ENCODE data around the gene DIPK1A. TPM values are rescaled to one million over a fixed set of nuclear protein-coding genes. Genes with fewer than 3 reads are reported as not detected.
A peak's percentile ranks its signal among the peaks of the same experiment; 100 is the strongest.

Gene DIPK1A
- total RNA-seq, 1 donor from 2014 or later: 3.6 TPM

- H3K27me3 ChIP-seq: no peaks in the 10 kb centered on the region
- Mint-ChIP-seq H3K36me3 (peaks cover 42% of the 10 kb centered on the region), H3K9me3 (no peaks in the 10 kb centered on the region), H3K4me3 (peak overlapping the region; percentile 60), H3K27ac (no peak overlapping the region), H3K27me3 (ENCODE audit: insufficient read depth, low read depth) (peaks cover 5% of the 10 kb centered on the region), H3K4me1 (peaks cover 29% of the 10 kb centered on the region)
- DNase-seq (ENCODE audit: low spot score): no peak
- peaks cover 48% of the 10 kb centered on the region for H3K36me3 ChIP-seq
- H3K4me2 ChIP-seq: peak overlapping the region; percentile 98
- no peaks in the 10 kb centered on the region for H3K9me3 ChIP-seq (ENCODE audit: low read depth)
- H3K4me1 ChIP-seq: peaks cover 21% of the 10 kb centered on the region
- no peak overlapping the region for H3K9ac ChIP-seq
- no peak overlapping the region for H3K27ac ChIP-seq
- H4K20me1 ChIP-seq (ENCODE audit: low read depth): peaks cover 74% of the 10 kb centered on the region
- H3K4me3 ChIP-seq: peak overlapping the region; percentile 88
- peaks cover 78% of the 10 kb centered on the region for H3K79me2 ChIP-seq (ENCODE audit: low read depth)
- H2AFZ ChIP-seq (replicated peaks): no peak overlapping the region
- H3F3A ChIP-seq (ENCODE audit: low read depth): peaks cover 55% of the 10 kb centered on the region
- TF ChIP-seq, protein P1, sequence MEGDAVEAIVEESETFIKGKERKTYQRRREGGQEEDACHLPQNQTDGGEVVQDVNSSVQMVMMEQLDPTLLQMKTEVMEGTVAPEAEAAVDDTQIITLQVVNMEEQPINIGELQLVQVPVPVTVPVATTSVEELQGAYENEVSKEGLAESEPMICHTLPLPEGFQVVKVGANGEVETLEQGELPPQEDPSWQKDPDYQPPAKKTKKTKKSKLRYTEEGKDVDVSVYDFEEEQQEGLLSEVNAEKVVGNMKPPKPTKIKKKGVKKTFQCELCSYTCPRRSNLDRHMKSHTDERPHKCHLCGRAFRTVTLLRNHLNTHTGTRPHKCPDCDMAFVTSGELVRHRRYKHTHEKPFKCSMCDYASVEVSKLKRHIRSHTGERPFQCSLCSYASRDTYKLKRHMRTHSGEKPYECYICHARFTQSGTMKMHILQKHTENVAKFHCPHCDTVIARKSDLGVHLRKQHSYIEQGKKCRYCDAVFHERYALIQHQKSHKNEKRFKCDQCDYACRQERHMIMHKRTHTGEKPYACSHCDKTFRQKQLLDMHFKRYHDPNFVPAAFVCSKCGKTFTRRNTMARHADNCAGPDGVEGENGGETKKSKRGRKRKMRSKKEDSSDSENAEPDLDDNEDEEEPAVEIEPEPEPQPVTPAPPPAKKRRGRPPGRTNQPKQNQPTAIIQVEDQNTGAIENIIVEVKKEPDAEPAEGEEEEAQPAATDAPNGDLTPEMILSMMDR (IDR thresholded peaks at IDR 0.05): no peak
- TF ChIP-seq EZH2 (IDR thresholded peaks at IDR 0.05): no peak
- no peak for TF ChIP-seq EZH2phosphoT487 (IDR thresholded peaks at IDR 0.05)
Observed at GRCh38 chr1:92834617-92835016, 126.6 kb downstream of the DIPK1A start.

DNA sequence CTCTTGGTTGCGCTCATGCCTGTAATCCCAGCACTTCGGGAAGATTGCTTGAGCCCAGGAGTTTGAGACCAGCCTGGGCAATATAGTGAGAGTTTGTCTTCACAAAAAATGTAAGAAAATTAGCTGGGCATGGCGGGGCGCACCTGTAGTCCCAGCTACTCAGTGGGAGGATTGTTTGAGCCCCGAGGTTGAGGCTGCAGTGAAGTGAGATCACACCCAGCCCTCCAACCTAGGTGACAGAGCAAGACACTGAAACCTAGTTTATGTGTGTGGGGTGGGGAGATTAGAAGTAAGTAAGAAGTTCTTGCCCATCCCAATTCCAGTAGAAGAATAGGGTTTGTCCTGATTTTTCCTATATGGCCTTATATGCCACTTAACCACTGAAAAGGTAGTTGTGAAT is 127.4 kb downstream of the DIPK1A start:
- H3K36me3 ChIP-seq: peaks cover 48% of the 10 kb centered on the region
- H3K4me2 ChIP-seq: peak overlapping the region; percentile 98
- Mint-ChIP-seq H3K4me3 (peak overlapping the region; percentile 100), H3K9me3 (no peaks in the 10 kb centered on the region), H3K27me3 (ENCODE audit: insufficient read depth, low read depth) (peaks cover 5% of the 10 kb centered on the region), H3K27ac (no peak overlapping the region), H3K36me3 (peaks cover 37% of the 10 kb centered on the region), H3K4me1 (peaks cover 29% of the 10 kb centered on the region)
- H4K20me1 ChIP-seq (ENCODE audit: low read depth): peaks cover 66% of the 10 kb centered on the region
- no peak for DNase-seq (ENCODE audit: low spot score)
- H3K27me3 ChIP-seq: no peaks in the 10 kb centered on the region
- no peak overlapping the region for H2AFZ ChIP-seq (replicated peaks)
- peak overlapping the region; percentile 98 for H3K9ac ChIP-seq
- H3K4me3 ChIP-seq: peak overlapping the region; percentile 88
- H3K79me2 ChIP-seq (ENCODE audit: low read depth): peaks cover 71% of the 10 kb centered on the region
- no peak overlapping the region for H3K27ac ChIP-seq
- TF ChIP-seq EZH2 (IDR thresholded peaks at IDR 0.05) (no peak), EZH2phosphoT487 (IDR thresholded peaks at IDR 0.05) (no peak)
- TF ChIP-seq, protein P1 (IDR thresholded peaks at IDR 0.05): no peak
- no peaks in the 10 kb centered on the region for H3K9me3 ChIP-seq (ENCODE audit: low read depth)
- H3F3A ChIP-seq (ENCODE audit: low read depth): peaks cover 47% of the 10 kb centered on the region
- H3K4me1 ChIP-seq: peaks cover 21% of the 10 kb centered on the region

DNA sequence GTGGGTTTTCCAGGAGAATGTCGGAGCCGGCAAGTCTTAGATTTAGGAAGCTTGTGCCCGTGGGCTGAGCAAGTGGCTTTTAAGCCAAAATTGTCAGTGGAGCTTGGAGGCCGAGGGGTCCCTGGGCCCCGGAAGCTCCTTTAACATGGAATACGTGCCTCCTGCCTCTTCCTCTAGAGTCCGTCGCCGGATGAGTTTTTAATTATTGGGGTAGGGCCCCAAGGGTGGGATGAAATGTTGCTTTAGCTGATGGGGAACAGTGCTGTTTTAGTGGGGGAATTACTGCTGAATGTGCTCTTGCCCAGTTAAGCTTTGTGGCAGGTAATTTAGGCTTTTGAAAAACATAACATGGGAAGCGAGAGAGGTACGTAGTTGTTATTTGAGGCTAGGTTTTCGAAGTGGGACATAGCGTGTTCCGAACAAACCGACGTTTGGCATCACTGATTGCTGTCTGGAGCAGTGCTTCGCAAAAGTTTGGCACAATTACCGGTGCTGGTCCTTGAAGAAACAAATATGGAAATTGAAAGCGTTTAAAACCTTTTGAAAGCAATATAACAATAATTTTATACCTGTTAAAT is 128.6 kb downstream of the DIPK1A start:
- H3K4me3 ChIP-seq: peak overlapping the region; percentile 88
- H3K9ac ChIP-seq: peak overlapping the region; percentile 98
- peaks cover 28% of the 10 kb centered on the region for H3K36me3 Mint-ChIP-seq
- peaks cover 58% of the 10 kb centered on the region for H3K79me2 ChIP-seq (ENCODE audit: low read depth)
- H3K36me3 ChIP-seq: peaks cover 39% of the 10 kb centered on the region
- no peaks in the 10 kb centered on the region for H3K27me3 ChIP-seq
- peak overlapping the region; percentile 99 for H3K27ac Mint-ChIP-seq
- H3K27ac ChIP-seq: peak overlapping the region; percentile 87
- no peak for TF ChIP-seq EZH2phosphoT487 (IDR thresholded peaks at IDR 0.05)
- no peak for TF ChIP-seq EZH2 (IDR thresholded peaks at IDR 0.05)
- no peaks in the 10 kb centered on the region for H3K9me3 Mint-ChIP-seq
- H2AFZ ChIP-seq (replicated peaks): no peak overlapping the region
- peaks cover 5% of the 10 kb centered on the region for H3K27me3 Mint-ChIP-seq (ENCODE audit: insufficient read depth, low read depth)
- no peaks in the 10 kb centered on the region for H3K9me3 ChIP-seq (ENCODE audit: low read depth)
- H3K4me1 Mint-ChIP-seq: peaks cover 29% of the 10 kb centered on the region
- peaks cover 54% of the 10 kb centered on the region for H4K20me1 ChIP-seq (ENCODE audit: low read depth)
- H3K4me2 ChIP-seq: peak overlapping the region; percentile 98
- peak overlapping the region; percentile 100 for H3K4me3 Mint-ChIP-seq
- H3F3A ChIP-seq (ENCODE audit: low read depth): peaks cover 36% of the 10 kb centered on the region
- DNase-seq (ENCODE audit: low spot score): no peak
- H3K4me1 ChIP-seq: peaks cover 21% of the 10 kb centered on the region

All from neural progenitor cell (in vitro differentiated cells).